Measurements from ENCODE around the gene MADD.
A peak's percentile ranks its signal among the peaks of the same experiment; 100 is the strongest.

Gene MADD

DNA sequence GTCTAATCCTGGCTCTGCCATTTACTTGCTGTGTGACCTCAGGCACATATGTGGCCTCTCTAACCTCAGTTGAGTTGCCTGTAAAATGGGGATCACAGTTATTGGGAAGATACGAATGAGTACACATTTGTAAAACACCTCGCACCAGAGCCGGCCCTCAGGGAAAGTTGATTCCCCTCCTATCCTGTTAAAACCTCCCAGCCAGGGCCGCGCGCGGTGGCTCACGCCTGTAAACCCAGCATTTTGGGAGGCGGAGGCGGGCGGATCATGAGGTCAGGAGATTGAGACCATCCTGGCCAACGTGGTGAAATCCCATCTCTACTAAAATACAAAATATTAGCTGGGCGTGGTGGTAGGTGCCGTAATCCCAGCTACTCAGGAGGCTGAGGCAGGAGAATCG is 90.4 kb downstream of the MADD start:
- DNase-seq = no peak

GRCh38 chr11:47361419-47361818 is 91.5 kb downstream of the MADD start:
- DNase-seq = no peak

DNA sequence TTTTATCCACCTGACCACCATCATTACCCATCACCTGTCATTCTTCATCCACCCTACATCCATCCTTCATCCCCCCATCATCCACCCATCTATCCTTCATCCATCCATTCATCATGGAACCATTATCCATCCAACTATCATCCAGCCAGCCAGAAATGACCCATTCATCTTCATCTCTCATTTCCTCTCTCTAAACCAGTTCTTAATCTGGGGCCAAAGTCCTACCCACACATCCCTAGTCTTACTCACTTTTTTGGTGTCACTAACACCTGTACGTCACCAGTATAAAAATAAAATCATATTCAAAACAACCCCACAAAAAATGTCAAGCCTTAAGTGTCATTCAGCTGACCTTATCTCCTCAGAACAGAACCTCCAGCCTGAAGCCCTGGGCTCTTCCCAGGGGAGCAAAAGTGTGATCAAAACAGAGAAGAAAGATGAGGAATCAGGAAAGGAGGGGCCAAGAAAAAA is 96.1 kb downstream of the MADD start:
- no peak for DNase-seq

GRCh38 chr11:47369676-47370075 is 99.7 kb downstream of the MADD start:
- DNase-seq = no peak

- DNase-seq = no peak
Observed at GRCh38 chr11:47372422-47372821, 102.5 kb downstream of the MADD start.

DNA sequence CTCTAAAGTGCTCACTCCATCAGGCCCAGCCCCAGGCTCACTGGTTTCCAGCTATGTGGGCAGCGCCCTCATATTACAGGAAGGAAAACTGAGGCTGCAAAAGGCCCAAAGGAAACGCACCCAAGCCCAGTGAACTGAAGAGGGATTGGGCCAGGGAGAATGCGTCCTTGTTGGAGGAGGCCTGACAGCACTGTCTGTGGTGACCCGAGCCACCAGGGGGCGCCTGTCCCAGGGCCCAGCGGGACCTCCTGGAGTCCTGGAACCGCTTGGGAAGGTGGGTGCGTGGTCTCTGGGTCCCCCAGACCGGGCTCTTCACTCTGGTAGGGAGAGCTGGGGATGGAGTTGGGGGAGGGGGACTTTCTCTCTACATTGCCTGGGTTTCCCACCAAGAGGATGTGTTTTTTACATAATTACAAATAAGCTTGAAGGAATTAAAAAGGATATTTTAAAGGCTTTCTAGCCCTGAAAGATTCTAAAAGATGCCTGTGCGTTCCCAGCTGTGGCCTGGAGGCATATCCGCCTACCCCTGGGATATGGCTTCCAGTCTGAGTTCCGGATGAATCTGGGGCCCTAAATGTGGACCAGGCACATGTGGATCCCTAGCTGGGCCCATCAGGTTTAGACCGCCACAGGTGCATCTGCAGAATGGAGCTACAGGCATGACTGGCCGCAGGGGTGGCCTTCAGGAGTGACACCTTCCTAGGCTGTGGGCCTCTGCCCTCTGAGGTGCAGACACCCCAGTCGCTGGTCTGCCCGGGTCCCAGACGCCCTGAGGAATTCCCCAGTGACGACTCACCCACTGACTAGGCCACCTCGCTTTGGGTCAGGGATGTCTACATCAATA is 104.2 kb downstream of the MADD start:
- DNase-seq = peak; percentile 65

- no peak for DNase-seq
Observed at GRCh38 chr11:47374720-47375019, 104.7 kb downstream of the MADD start.

DNA sequence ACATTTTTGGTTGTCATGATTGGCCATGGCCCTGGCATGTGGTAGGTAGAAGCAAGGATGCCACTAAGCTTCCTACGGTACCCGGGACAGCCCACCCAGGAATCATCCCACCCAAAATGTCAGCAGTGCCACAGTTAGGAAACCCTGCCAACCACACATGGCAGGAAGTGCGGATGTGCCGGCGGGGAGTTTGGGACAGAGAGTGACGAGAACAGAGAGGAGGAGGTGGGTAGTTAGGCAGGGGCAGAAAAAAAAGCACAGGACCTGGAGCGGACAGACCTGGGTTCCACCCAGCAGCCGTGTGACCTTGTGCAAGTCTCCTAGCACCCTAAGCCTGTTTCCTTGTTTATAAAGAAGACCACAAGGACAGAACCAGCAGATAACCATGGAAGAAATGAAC is 105.1 kb downstream of the MADD start:
- DNase-seq = no peak

- no peak for DNase-seq
Observed at GRCh38 chr11:47375546-47376085, 105.7 kb downstream of the MADD start.

- no peak for DNase-seq
Observed at GRCh38 chr11:47376107-47376524, 106.2 kb downstream of the MADD start.

DNA sequence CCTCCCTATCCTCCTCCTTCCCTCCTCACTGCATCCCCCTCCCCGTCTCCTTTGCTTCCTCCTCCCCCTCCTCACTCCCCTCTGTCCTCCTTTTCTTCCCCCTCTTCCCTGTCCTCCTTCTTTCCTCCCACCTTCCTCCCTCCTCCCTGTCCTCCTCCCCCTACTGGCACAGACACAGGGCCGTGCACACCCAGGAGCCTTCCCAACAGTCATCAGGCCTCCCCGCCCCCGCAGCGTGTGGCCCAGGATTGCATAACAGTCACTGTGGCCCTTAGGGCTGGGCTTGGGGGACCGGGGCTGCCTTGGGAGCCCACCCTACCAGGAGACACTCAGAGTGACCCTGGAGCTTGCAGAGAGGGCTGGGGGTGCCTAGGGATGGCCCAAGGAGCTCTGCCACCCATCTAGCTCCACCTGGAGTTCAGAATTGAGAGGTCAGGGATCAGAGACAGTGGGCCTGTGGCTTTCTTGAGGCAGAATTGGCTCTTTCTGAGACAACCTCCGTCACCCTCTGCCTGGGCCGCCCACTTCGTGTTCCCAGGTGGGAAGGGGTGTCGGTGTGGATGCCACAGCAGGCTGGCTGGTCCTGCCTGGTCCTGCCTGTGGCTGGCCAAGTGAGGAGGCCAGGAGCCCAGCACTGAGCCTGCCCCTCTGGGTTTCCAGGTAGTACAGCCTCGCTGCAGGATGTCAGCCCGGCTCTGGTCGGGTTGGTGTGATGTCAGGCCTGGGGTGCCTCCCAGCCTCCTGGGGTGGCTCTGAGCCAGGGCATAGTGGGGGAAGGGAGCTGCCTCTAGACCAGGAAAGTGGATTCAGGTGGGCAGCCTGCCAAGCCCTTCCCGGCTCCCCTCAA is 106.8 kb downstream of the MADD start:
- DNase-seq = no peak

DNA sequence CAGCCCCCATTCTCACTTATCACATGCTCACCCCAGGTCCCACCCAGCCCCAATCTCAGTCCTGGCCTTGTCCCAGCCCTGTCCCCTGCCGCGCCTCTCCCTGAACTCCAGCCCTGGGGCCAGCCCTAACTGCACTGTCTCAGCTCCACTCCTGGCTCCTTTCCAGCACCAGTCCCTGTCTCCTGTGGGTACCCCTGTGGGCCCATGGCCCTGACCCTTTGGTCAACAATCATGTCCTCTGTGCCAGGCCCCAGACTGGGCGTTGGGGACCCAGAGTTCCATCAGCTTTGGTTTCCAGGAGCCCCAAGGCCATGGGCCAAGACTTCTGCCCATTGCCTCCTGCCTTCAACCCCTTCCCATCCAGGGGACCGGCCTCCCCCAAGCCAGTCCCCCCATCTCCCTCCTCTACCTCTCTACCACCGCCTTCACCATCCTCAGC is 107.7 kb downstream of the MADD start:
- no peak for DNase-seq

- DNase-seq = no peak
Observed at GRCh38 chr11:47378010-47378835, 108.3 kb downstream of the MADD start, which contains the start of gene SPI1. SPI1 (minus strand) TSS chr11:47378547; CDS start chr11:47378353, 194 bp downstream.

- no peak for DNase-seq
Observed at GRCh38 chr11:47378836-47379170, 108.9 kb downstream of the MADD start.

- DNase-seq = no peak
Observed at GRCh38 chr11:47379317-47379716, 109.4 kb downstream of the MADD start.

All from NCI-H146 (cell line).